Heart left ventricle (tissue), 16 donors: ENCODE data around the gene YES1. TPM values are rescaled to one million over a fixed set of nuclear protein-coding genes. Genes with fewer than 3 reads are reported as not detected.
A peak's percentile ranks its signal among the peaks of the same experiment; 100 is the strongest.
"Not testable (repeated sequence)": the region's sequence is repeated elsewhere in the genome, so short reads cannot be mapped to it uniquely, and the experiment has no call there.

Experiments
- ATAC-seq, 4 donors: fragments of 200-7000 bp; cut with Tn5 transposase; one replicate each; pipeline ENCODE4 v1.9.1; 2020 to 2022; ENCODE audit warnings: moderate library complexity in 4 of 4, mild to moderate bottlenecking in 3 of 4, moderate number of reproducible peaks in 1 of 4
- DNase-seq, 5 donors: peaks; one replicate each; pipeline ENCODE4 v3.0.0-alpha.2; 2020
- H3K27ac ChIP-seq, 12 donors: fragments of 200-600 bp; sonication (generic) in 4 of 12; one replicate each; pipeline versions ENCODE4 v1.5.0 to v1.8.0; 2016 to 2022; ENCODE audit warnings: mild to moderate bottlenecking in 2 of 12
- H3K27me3 ChIP-seq, 9 donors: fragments of 200-600 bp; sonication (generic) in 2 of 9; one replicate each; pipeline versions ENCODE4 v1.5.1 to v1.8.0; 2016 to 2022; ENCODE audit warnings: mild to moderate bottlenecking in 3 of 9
- H3K36me3 ChIP-seq, 9 donors: fragments of 200-600 bp; sonication (generic) in 2 of 9; one replicate each; pipeline versions ENCODE4 v1.5.0 to v1.8.0; 2018 to 2022; ENCODE audit warnings: mild to moderate bottlenecking in 2 of 9
- H3K4me1 ChIP-seq, 12 donors: fragments of 200-600 bp; sonication (generic) in 4 of 12; one replicate each; pipeline versions ENCODE4 v1.5.0 to v1.8.0; 2016 to 2022; ENCODE audit warnings: mild to moderate bottlenecking in 3 of 12
- H3K4me3 ChIP-seq, 12 donors: fragments of 200-600 bp; sonication (generic) in 4 of 12; one replicate each; pipeline versions ENCODE4 v1.5.0 to v1.8.0; 2017 to 2022; ENCODE audit warnings: mild to moderate bottlenecking in 9 of 12, moderate library complexity in 4 of 12
- H3K9me3 ChIP-seq, 12 donors: fragments of 200-600 bp; sonication (generic) in 4 of 12; one replicate each; pipeline versions ENCODE4 v1.5.0 to v1.8.0; 2016 to 2022; ENCODE audit warnings: mild to moderate bottlenecking in 1 of 12
- POLR2A ChIP-seq, 2 donors: fragments of 450-650 bp; IDR thresholded peaks; one replicate each; pipeline ENCODE4 v1.6.1; 2017; ENCODE audit warnings: antibody characterized with exemption in 2 of 2, mild to moderate bottlenecking in 2 of 2, moderate library complexity in 2 of 2
- WGBS, 4 donors: extraction: QIAGEN DNeasy Blood & Tissue Kit in 2 of 4; methylation state at CpG; one replicate each; pipeline versions ENCODE4 v1.1.5 to v1.1.7; 2013 to 2018; 5-methylcytosine and 5-hydroxymethylcytosine counted together
- intact Hi-C, 10 donors: fragments of 100-400 bp; cut with DNase I; formaldehyde crosslinking; loops; one replicate each; pipeline versions ENCODE4 v1.11.1 to v1.14.2; 2022
- polyA plus RNA-seq, 2 donors: library from polyadenylated mRNA; stranded (reverse); fragments of 200-250 nt; gene quantifications; one replicate each; pipeline ENCODE4 v1.2.3, GENCODE V29; 2013
- total RNA-seq, 9 donors: library from RNA; depleted of rRNA in 2 of 9; stranded (reverse); fragments of >200 nt in 2 of 9; fragmentation: NEBNext Ultra II Directional in 3 of 9; extraction: Animal tissue kit (Norgen Biotek cat#: 25700) in 3 of 9; gene quantifications; one replicate each; pipeline versions ENCODE4 v1.1.0 to v1.2.4, GENCODE V29; 2016 to 2023
- TF ChIP-seq, protein P1 (sequence below), 12 donors: fragments of 200-600 bp; sonication (generic) in 4 of 12; IDR thresholded peaks; one replicate each; pipeline versions ENCODE4 v1.5.0 to v1.8.0; 2018 to 2022; ENCODE audit warnings: antibody characterized with exemption in 12 of 12, mild to moderate bottlenecking in 5 of 12
- donor health status: ischemic (EF 13 %, LVEDD 7.1; RV severe dilation, severe dysfunction).
- donor health status: healthy with polysubstance abuse.
- donor health status: DM: no; HTN: yes; CAD: no.
- donor health status: DM: no; HTN: no; CAD: no.
- donor health status: ischemic (EF 25% LVEDD 6.9; RV normal size, moderate dysfunction).
- donor health status: ischemic (EF 25% LVEDD 5.7; RV mildly dilated, moderate dysfunction).
- donor health status: healthy.
- donor health status: DM: yes; HTN: yes; CAD: no.
- donor health status: ischemic (EF 35%, LVEDD 5.7; RV mildly dilated, moderate dysfunction).
- donor health status: nonischemic (EF 11% LVEDD 7.7; RV severe dilation, severe dysfunction).
- donor health status: DM: yes; HTN: yes; CAD: no.
- donor health status: PGD.
- donor health status: ischemic (EF 29% LVEDD 5.4; RV normal size, mild dysfunction).
- donor health status: nonischemic (EF 23%, LVEDD 6.1; RV moderate dilation, normal function).

The YES1 gene
- total and polyA plus RNA-seq, 11 donors = 7.1 to 50.2 (median 23.5) TPM

DNA sequence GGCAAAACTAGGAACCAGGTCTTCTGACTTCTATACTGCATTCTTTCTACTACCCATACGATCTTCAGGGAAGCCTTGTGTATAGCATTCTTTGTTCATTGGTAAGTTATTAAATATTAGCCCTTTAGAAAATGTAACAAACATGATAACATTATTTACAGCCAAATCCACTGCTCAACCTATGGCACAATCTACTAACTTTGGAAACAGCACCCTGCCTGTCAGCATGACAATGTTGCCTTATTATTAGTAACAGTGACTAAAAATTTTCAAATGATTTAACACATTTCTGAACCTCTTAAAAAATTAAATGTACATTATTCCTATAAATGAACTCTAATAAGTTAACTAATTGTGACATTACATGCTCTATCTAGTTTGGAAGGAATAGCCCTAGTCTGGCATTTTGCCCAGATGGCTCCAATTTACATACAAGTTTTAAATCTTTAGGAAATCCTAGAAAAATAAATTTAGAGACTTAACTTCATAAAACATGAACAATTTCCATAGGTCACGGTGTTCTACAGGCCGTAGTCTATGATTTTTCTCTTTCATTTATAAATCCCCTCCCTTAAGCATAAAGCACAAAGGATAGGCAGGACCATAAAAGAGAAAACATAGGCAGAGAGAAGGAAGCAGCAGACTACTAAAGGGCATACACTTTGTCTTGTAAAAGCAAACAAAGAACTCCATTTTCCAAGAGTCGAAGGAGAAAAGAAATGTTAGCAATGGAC lies 33.7 kb downstream of the YES1 start:
- Histone ChIP-seq H3K9me3 (no peaks in the 10 kb centered on the region), H3K4me3 (no peak overlapping the region), H3K4me1 (peaks cover 0 to 34% (median 13%) of the 10 kb centered on the region in 12 donors), H3K27me3 (no peaks in the 10 kb centered on the region), H3K36me3 (peaks cover 0 to 4% (median 0%) of the 10 kb centered on the region in 9 donors), H3K27ac (no peak overlapping the region)
- intact Hi-C loops = no loop called here
- TF ChIP-seq POLR2A (IDR thresholded peaks at IDR 0.05) = no peak
- TF ChIP-seq, protein P1, sequence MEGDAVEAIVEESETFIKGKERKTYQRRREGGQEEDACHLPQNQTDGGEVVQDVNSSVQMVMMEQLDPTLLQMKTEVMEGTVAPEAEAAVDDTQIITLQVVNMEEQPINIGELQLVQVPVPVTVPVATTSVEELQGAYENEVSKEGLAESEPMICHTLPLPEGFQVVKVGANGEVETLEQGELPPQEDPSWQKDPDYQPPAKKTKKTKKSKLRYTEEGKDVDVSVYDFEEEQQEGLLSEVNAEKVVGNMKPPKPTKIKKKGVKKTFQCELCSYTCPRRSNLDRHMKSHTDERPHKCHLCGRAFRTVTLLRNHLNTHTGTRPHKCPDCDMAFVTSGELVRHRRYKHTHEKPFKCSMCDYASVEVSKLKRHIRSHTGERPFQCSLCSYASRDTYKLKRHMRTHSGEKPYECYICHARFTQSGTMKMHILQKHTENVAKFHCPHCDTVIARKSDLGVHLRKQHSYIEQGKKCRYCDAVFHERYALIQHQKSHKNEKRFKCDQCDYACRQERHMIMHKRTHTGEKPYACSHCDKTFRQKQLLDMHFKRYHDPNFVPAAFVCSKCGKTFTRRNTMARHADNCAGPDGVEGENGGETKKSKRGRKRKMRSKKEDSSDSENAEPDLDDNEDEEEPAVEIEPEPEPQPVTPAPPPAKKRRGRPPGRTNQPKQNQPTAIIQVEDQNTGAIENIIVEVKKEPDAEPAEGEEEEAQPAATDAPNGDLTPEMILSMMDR (IDR thresholded peaks at IDR 0.05) = no peak
- ATAC-seq = peak in 1 of 4 donors; percentile 36
- DNase-seq = no peak
- WGBS, 4 donors = 68 to 71% (median 70%) methylated on average over 4 of the region's 4 CpGs

DNA sequence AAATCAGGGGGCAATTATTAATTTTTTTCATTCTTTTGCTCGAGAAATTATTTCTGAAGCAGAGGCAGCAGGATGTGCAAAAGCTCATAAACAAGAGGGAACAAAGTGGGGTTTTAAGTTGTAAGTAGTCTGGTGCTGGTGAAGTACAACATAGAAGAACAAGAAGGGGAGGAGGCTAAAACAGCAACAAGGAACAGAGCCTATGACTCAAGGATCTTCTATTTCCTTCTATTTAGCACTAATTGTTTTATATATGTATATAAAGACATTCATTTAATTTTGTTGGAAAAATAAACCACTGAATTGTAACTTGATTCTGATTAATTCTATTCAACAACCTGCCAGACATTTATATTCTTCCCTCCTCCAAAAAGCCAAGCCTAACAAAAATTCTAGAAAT lies 35.0 kb downstream of the YES1 start:
- Histone ChIP-seq H3K36me3 (peaks cover 0 to 4% (median 0%) of the 10 kb centered on the region in 9 donors), H3K9me3 (no peaks in the 10 kb centered on the region), H3K4me3 (no peak overlapping the region), H3K4me1 (peaks cover 0 to 31% (median 12%) of the 10 kb centered on the region in 12 donors), H3K27ac (peak overlapping the region in 2 of 12 donors; percentile 11 to 28), H3K27me3 (no peaks in the 10 kb centered on the region)
- ATAC-seq (no peak), DNase-seq (no peak)
- TF ChIP-seq POLR2A (IDR thresholded peaks at IDR 0.05) = no peak
- TF ChIP-seq, protein P1 (IDR thresholded peaks at IDR 0.05) = no peak
- WGBS, 4 donors = 69 to 72% (median 71%) methylated on average over 1 of the region's 1 CpG
- intact Hi-C loops = no loop called here

DNA sequence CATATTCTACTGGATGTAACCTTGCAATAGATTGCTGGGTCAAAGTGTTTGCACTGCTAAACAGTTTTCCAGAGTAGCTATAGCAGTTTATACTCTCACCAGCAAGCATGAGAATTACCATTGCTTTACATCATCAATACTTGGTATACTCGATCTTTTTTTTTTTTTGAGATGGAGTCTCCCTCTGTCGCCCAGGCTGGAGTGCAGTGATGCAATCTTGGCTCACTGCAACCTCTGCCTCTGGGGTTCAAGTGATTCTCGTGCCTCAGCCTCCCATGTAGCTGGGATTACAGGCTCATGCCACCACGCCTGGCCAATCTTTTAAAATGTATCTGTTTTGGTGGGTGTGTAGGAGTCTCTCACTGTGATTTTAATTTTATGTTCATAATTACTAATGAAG lies 36.0 kb downstream of the YES1 start:
- H3K4me3 ChIP-seq, H3K9me3 ChIP-seq, ATAC-seq, H3K36me3 ChIP-seq, DNase-seq, H3K27me3 ChIP-seq, H3K27ac ChIP-seq, intact Hi-C loops: not testable (repeated sequence)
- WGBS, 4 donors = 85 to 88% (median 86%) methylated on average over 4 of the region's 4 CpGs
- peaks cover 0 to 31% (median 12%) of the 10 kb centered on the region in 12 donors for H3K4me1 ChIP-seq

DNA sequence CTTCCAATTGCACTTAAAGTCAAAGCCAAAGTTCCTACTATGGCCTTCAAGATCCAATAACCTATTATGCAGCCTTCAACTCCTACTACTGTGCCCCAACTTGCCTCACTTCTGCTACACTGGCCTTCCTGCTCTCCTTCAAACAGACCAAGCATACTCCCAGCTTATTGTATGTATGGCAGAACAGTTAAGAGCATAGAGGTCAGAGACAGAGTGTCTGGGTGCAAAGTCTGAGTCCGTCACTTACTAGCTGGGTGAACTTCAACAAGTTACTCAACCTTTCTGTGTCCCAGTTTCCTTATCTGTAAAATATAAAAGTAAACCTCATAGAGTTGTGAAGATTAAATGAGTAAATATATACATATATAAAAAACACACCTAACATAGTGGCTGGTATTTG lies 37.2 kb downstream of the YES1 start:
- H3K27ac ChIP-seq = no peak overlapping the region
- intact Hi-C loops = no loop called here
- peaks cover 0 to 34% (median 12%) of the 10 kb centered on the region in 12 donors for H3K4me1 ChIP-seq
- peaks cover 0 to 4% (median 0%) of the 10 kb centered on the region in 9 donors for H3K36me3 ChIP-seq
- H3K9me3 ChIP-seq = no peaks in the 10 kb centered on the region
- H3K27me3 ChIP-seq = no peaks in the 10 kb centered on the region
- no peak overlapping the region for H3K4me3 ChIP-seq
- no peak for TF ChIP-seq POLR2A (IDR thresholded peaks at IDR 0.05)
- TF ChIP-seq, protein P1 (IDR thresholded peaks at IDR 0.05) = no peak
- 93 to 100% (median 99%) methylated on average over 1 of the region's 1 CpG for WGBS, 4 donors
- DNase-seq (no peak), ATAC-seq (no peak)
